Hepatocyte (in vitro differentiated cells): ENCODE data around the gene NT5E. TPM values are rescaled to one million over a fixed set of nuclear protein-coding genes. Genes with fewer than 3 reads are reported as not detected.

Experiments
- DNase-seq: peaks from one replicate; pipeline ENCODE4 v3.0.0-alpha.2; 2016; ENCODE audit warnings: low spot score
- H2AFZ ChIP-seq: fragments of 200-600 bp; sonication (generic); 2 replicates; pipeline ENCODE4 v1.6.0; 2016; ENCODE audit warnings: antibody characterized with exemption, mild to moderate bottlenecking
- H3K27ac ChIP-seq: fragments of 200-600 bp; sonication (generic); 2 replicates; pipeline ENCODE4 v1.5.1; 2016; ENCODE audit warnings: mild to moderate bottlenecking
- H3K27me3 ChIP-seq: fragments of 200-600 bp; sonication (generic); 2 replicates; pipeline ENCODE4 v1.6.1; 2016
- H3K36me3 ChIP-seq: fragments of 200-600 bp; sonication (generic); replicated peaks from 2 replicates; pipeline ENCODE4 v1.5.1; 2016; ENCODE audit warnings: low read depth; ENCODE audit not compliant: insufficient read depth
- H3K4me1 ChIP-seq: fragments of 200-600 bp; sonication (generic); 2 replicates; pipeline ENCODE4 v1.5.1; 2016; ENCODE audit warnings: mild to moderate bottlenecking, moderate library complexity; ENCODE audit not compliant: insufficient read depth
- H3K4me2 ChIP-seq: fragments of 200-600 bp; sonication (generic); 2 replicates; pipeline ENCODE4 v1.6.0; 2016
- H3K4me3 ChIP-seq: fragments of 200-600 bp; sonication (generic); 2 replicates; pipeline ENCODE4 v1.5.1; 2016; ENCODE audit warnings: mild to moderate bottlenecking
- H3K79me2 ChIP-seq: fragments of 200-600 bp; sonication (generic); 2 replicates; pipeline ENCODE4 v1.6.0; 2017; ENCODE audit warnings: mild to moderate bottlenecking
- H3K9me2 ChIP-seq: fragments of 200-600 bp; sonication (generic); replicated peaks from 2 replicates; pipeline ENCODE4 v1.6.0; 2017; ENCODE audit warnings: mild to moderate bottlenecking; ENCODE audit not compliant: insufficient read depth
- H3K9me3 ChIP-seq: fragments of 200-600 bp; sonication (generic); 2 replicates; pipeline ENCODE4 v1.5.1; 2016; ENCODE audit warnings: low read depth, mild to moderate bottlenecking
- H4K20me1 ChIP-seq: fragments of 200-600 bp; sonication (generic); 2 replicates; pipeline ENCODE4 v1.6.0; 2016; ENCODE audit warnings: mild to moderate bottlenecking; ENCODE audit not compliant: insufficient read depth, poor library complexity, severe bottlenecking
- CTCF ChIP-seq: fragments of 200-600 bp; sonication (generic); IDR thresholded peaks from 2 replicates; pipeline ENCODE4 v1.5.1; 2016; ENCODE audit warnings: antibody characterized with exemption, mild to moderate bottlenecking; ENCODE audit not compliant: poor library complexity
- EZH2 ChIP-seq: fragments of 200-600 bp; sonication (generic); IDR thresholded peaks from 2 replicates; pipeline ENCODE4 v1.6.1; 2016; ENCODE audit warnings: antibody characterized with exemption, mild to moderate bottlenecking, borderline replicate concordance
- EZH2phosphoT487 ChIP-seq: fragments of 200-600 bp; sonication (generic); IDR thresholded peaks from one replicate; pipeline ENCODE4 v1.6.1; 2018; ENCODE audit warnings: antibody characterized with exemption, mild to moderate bottlenecking, low read depth, moderate library complexity; ENCODE audit not compliant: unreplicated experiment, severe bottlenecking
- WGBS: methylation state at CpG from one replicate; pipeline ENCODE4 v1.1.6; 2016; ENCODE audit warnings: low lambda C conversion rate; ENCODE audit errors: missing lambda C conversion rate; 5-methylcytosine and 5-hydroxymethylcytosine counted together
- polyA plus RNA-seq: library from polyadenylated mRNA; unstranded; fragments of >200 nt; fragmentation: Nextera tagmentation; extraction: Ambion mirVana; gene quantifications from 2 replicates; pipeline ENCODE4 v1.2.1, GENCODE V29; 2016
- total RNA-seq: library from RNA; depleted of rRNA; stranded (reverse); fragments of >200 nt; gene quantifications from 2 replicates; pipeline ENCODE4 v1.2.3, GENCODE V29; 2014

Gene NT5E
- total and polyA plus RNA-seq, 2 experiments from 2014 or later = 1.8 to 3.0 TPM

- H3K4me3 ChIP-seq = no peak overlapping the region
- no peaks in the 10 kb centered on the region for H3K79me2 ChIP-seq
- TF ChIP-seq CTCF (no peak), EZH2 (no peak), EZH2phosphoT487 (no peak)
- H3K9me2 ChIP-seq = no peaks in the 10 kb centered on the region
- WGBS = 84% methylated on average over 2 of the region's 2 CpGs
- H3K27ac ChIP-seq = no peak overlapping the region
- no peaks in the 10 kb centered on the region for H3K4me1 ChIP-seq
- no peaks in the 10 kb centered on the region for H3K36me3 ChIP-seq
- H3K4me2 ChIP-seq = no peak overlapping the region
- H2AFZ ChIP-seq = no peak overlapping the region
- no peaks in the 10 kb centered on the region for H3K27me3 ChIP-seq
- DNase-seq = no peak
- H3K9me3 ChIP-seq = no peaks in the 10 kb centered on the region
- no peaks in the 10 kb centered on the region for H4K20me1 ChIP-seq
These were observed 19.6 kb downstream of the NT5E start for GRCh38 chr6:85469276-85470022.

GRCh38 chr6:85470023-85470410 lies 20.1 kb downstream of the NT5E start:
- Histone ChIP-seq H3K27me3 (no peaks in the 10 kb centered on the region), H3K9me3 (no peaks in the 10 kb centered on the region), H4K20me1 (no peaks in the 10 kb centered on the region), H3K9me2 (no peaks in the 10 kb centered on the region), H3K4me3 (no peak overlapping the region), H3K4me1 (no peaks in the 10 kb centered on the region), H3K27ac (no peak overlapping the region), H2AFZ (no peak overlapping the region), H3K4me2 (no peak overlapping the region), H3K79me2 (no peaks in the 10 kb centered on the region), H3K36me3 (no peaks in the 10 kb centered on the region)
- no peak for DNase-seq
- 75% methylated on average over 2 of the region's 2 CpGs for WGBS
- TF ChIP-seq EZH2phosphoT487 (no peak), CTCF (no peak), EZH2 (no peak)

GRCh38 chr6:85472744-85473143 lies 22.9 kb downstream of the NT5E start:
- Histone ChIP-seq H3K27ac (no peak overlapping the region), H3K27me3 (no peaks in the 10 kb centered on the region), H3K36me3 (no peaks in the 10 kb centered on the region), H3K4me1 (no peaks in the 10 kb centered on the region), H3K79me2 (no peaks in the 10 kb centered on the region), H3K9me3 (no peaks in the 10 kb centered on the region), H4K20me1 (no peaks in the 10 kb centered on the region), H3K9me2 (no peaks in the 10 kb centered on the region), H2AFZ (no peak overlapping the region), H3K4me2 (no peak overlapping the region), H3K4me3 (no peak overlapping the region)
- WGBS = 52% methylated on average over 1 of the region's 1 CpG
- no peak for TF ChIP-seq EZH2
- TF ChIP-seq EZH2phosphoT487 = no peak
- no peak for TF ChIP-seq CTCF
- DNase-seq = no peak

GRCh38 chr6:85473748-85474147 lies 23.9 kb downstream of the NT5E start:
- no peak for DNase-seq
- Histone ChIP-seq H3K27ac (no peak overlapping the region), H3K36me3 (no peaks in the 10 kb centered on the region), H3K79me2 (no peaks in the 10 kb centered on the region), H3K4me1 (no peaks in the 10 kb centered on the region), H3K27me3 (no peaks in the 10 kb centered on the region), H3K9me3 (no peaks in the 10 kb centered on the region), H3K4me3 (no peak overlapping the region), H4K20me1 (no peaks in the 10 kb centered on the region), H3K9me2 (no peaks in the 10 kb centered on the region), H2AFZ (no peak overlapping the region), H3K4me2 (no peak overlapping the region)
- no peak for TF ChIP-seq EZH2
- WGBS = 83% methylated on average over 1 of the region's 1 CpG
